Rectal smooth muscle tissue (tissue), 1 donor: Measurements from ENCODE around the gene SYT17.

ENCODE experiments used
- H3K27ac ChIP-seq: one replicate; pipeline ENCODE4 v1.7.0; 2013; ENCODE audit warnings: low read depth, low read length, inconsistent platforms
- H3K27me3 ChIP-seq: one replicate; pipeline ENCODE4 v1.7.0; 2013; ENCODE audit warnings: low read length; ENCODE audit not compliant: control insufficient read depth, insufficient read depth
- H3K36me3 ChIP-seq: one replicate; pipeline ENCODE4 v1.7.0; 2013; ENCODE audit warnings: low read length; ENCODE audit not compliant: control insufficient read depth, insufficient read depth
- H3K4me1 ChIP-seq: one replicate; pipeline ENCODE4 v1.7.0; 2013; ENCODE audit warnings: low read length; ENCODE audit not compliant: control insufficient read depth, insufficient read depth
- H3K4me3 ChIP-seq: one replicate; pipeline ENCODE4 v1.7.0; 2013; ENCODE audit warnings: low read length
- H3K9ac ChIP-seq: one replicate; pipeline ENCODE4 v1.7.0; 2013; ENCODE audit warnings: low read length

SYT17 gene

GRCh38 chr16:19213885-19214284, 45.8 kb downstream of the SYT17 start:
- Histone ChIP-seq H3K9ac (no peak overlapping the region), H3K27me3 (no peaks in the 10 kb centered on the region), H3K27ac (no peak overlapping the region), H3K4me3 (no peak overlapping the region), H3K4me1 (no peaks in the 10 kb centered on the region), H3K36me3 (no peaks in the 10 kb centered on the region)

GRCh38 chr16:19215705-19216104, 47.7 kb downstream of the SYT17 start:
- Histone ChIP-seq H3K4me3 (no peak overlapping the region), H3K4me1 (no peaks in the 10 kb centered on the region), H3K36me3 (no peaks in the 10 kb centered on the region), H3K9ac (no peak overlapping the region), H3K27me3 (no peaks in the 10 kb centered on the region), H3K27ac (no peak overlapping the region)

- H3K27me3 ChIP-seq = no peaks in the 10 kb centered on the region
- no peaks in the 10 kb centered on the region for H3K36me3 ChIP-seq
- no peak overlapping the region for H3K9ac ChIP-seq
- no peak overlapping the region for H3K27ac ChIP-seq
- H3K4me3 ChIP-seq = no peak overlapping the region
- H3K4me1 ChIP-seq = no peaks in the 10 kb centered on the region
Observed at GRCh38 chr16:19218581-19218980, 50.5 kb downstream of the SYT17 start.

GRCh38 chr16:19219836-19220235, 51.8 kb downstream of the SYT17 start:
- Histone ChIP-seq H3K27ac (no peak overlapping the region), H3K9ac (no peak overlapping the region), H3K27me3 (no peaks in the 10 kb centered on the region), H3K4me3 (no peak overlapping the region), H3K4me1 (no peaks in the 10 kb centered on the region), H3K36me3 (no peaks in the 10 kb centered on the region)

GRCh38 chr16:19223235-19224170, 55.5 kb downstream of the SYT17 start:
- Histone ChIP-seq H3K4me3 (no peak overlapping the region), H3K27ac (no peak overlapping the region), H3K4me1 (no peaks in the 10 kb centered on the region), H3K36me3 (peaks cover 2% of the 10 kb centered on the region), H3K9ac (no peak overlapping the region), H3K27me3 (no peaks in the 10 kb centered on the region)

- no peaks in the 10 kb centered on the region for H3K4me1 ChIP-seq
- H3K9ac ChIP-seq = no peak overlapping the region
- H3K27me3 ChIP-seq = no peaks in the 10 kb centered on the region
- no peak overlapping the region for H3K27ac ChIP-seq
- H3K4me3 ChIP-seq = no peak overlapping the region
- H3K36me3 ChIP-seq = peaks cover 2% of the 10 kb centered on the region
Observed at GRCh38 chr16:19225651-19226050, 57.6 kb downstream of the SYT17 start.

GRCh38 chr16:19227643-19228042, 59.6 kb downstream of the SYT17 start:
- no peak overlapping the region for H3K27ac ChIP-seq
- H3K36me3 ChIP-seq = peaks cover 2% of the 10 kb centered on the region
- H3K4me3 ChIP-seq = no peak overlapping the region
- no peaks in the 10 kb centered on the region for H3K4me1 ChIP-seq
- H3K9ac ChIP-seq = no peak overlapping the region
- no peaks in the 10 kb centered on the region for H3K27me3 ChIP-seq

- Histone ChIP-seq H3K27ac (no peak overlapping the region), H3K4me3 (no peak overlapping the region), H3K36me3 (peaks cover 2% of the 10 kb centered on the region), H3K27me3 (no peaks in the 10 kb centered on the region), H3K4me1 (no peaks in the 10 kb centered on the region), H3K9ac (no peak overlapping the region)
Observed at GRCh38 chr16:19228052-19228451, 60.0 kb downstream of the SYT17 start.

- peaks cover 2% of the 10 kb centered on the region for H3K36me3 ChIP-seq
- H3K9ac ChIP-seq = no peak overlapping the region
- H3K27ac ChIP-seq = no peak overlapping the region
- no peaks in the 10 kb centered on the region for H3K4me1 ChIP-seq
- no peak overlapping the region for H3K4me3 ChIP-seq
- H3K27me3 ChIP-seq = no peaks in the 10 kb centered on the region
Observed at GRCh38 chr16:19228575-19228974, 60.5 kb downstream of the SYT17 start.

- Histone ChIP-seq H3K36me3 (no peaks in the 10 kb centered on the region), H3K27me3 (no peaks in the 10 kb centered on the region), H3K27ac (no peak overlapping the region), H3K4me1 (no peaks in the 10 kb centered on the region), H3K4me3 (no peak overlapping the region), H3K9ac (no peak overlapping the region)
Observed at GRCh38 chr16:19230575-19230974, 62.5 kb downstream of the SYT17 start.

- Histone ChIP-seq H3K9ac (no peak overlapping the region), H3K4me1 (no peaks in the 10 kb centered on the region), H3K27me3 (no peaks in the 10 kb centered on the region), H3K4me3 (no peak overlapping the region), H3K27ac (no peak overlapping the region), H3K36me3 (no peaks in the 10 kb centered on the region)
Observed at GRCh38 chr16:19231881-19232280, 63.8 kb downstream of the SYT17 start.

- no peaks in the 10 kb centered on the region for H3K36me3 ChIP-seq
- H3K27ac ChIP-seq = no peak overlapping the region
- H3K4me1 ChIP-seq = no peaks in the 10 kb centered on the region
- H3K27me3 ChIP-seq = no peaks in the 10 kb centered on the region
- H3K9ac ChIP-seq = no peak overlapping the region
- no peak overlapping the region for H3K4me3 ChIP-seq
Observed at GRCh38 chr16:19232988-19233387, 64.9 kb downstream of the SYT17 start.

GRCh38 chr16:19235478-19235877, 67.4 kb downstream of the SYT17 start:
- no peaks in the 10 kb centered on the region for H3K27me3 ChIP-seq
- no peak overlapping the region for H3K9ac ChIP-seq
- H3K4me1 ChIP-seq = no peaks in the 10 kb centered on the region
- H3K27ac ChIP-seq = no peak overlapping the region
- H3K36me3 ChIP-seq = no peaks in the 10 kb centered on the region
- no peak overlapping the region for H3K4me3 ChIP-seq
